H1 (cell line): Measurements from ENCODE around the gene SLC36A4. TPM values are rescaled to one million over a fixed set of nuclear protein-coding genes. Genes with fewer than 3 reads are reported as not detected.

Experiments
- CTCF ChIA-PET: fragments of 300-600 bp; sonication (Branson Sonifier 250); formaldehyde crosslinking; loops from one replicate; lab custom pipeline; 2021; ENCODE audit not compliant: partially characterized antibody; lab: Charles Lee
- POLR2A ChIA-PET: fragments of 300-600 bp; sonication (Branson Sonifier 250); formaldehyde crosslinking; loops from one replicate; lab custom pipeline; 2021; ENCODE audit warnings: inconsistent platforms; ENCODE audit not compliant: partially characterized antibody; lab: Charles Lee
- DNase-seq, 2 experiments: peaks; one replicate each; pipeline versions ENCODE4 v3.0.0 to v3.0.0-alpha.2; 2010 to 2022; ENCODE audit warnings: low spot score in 2 of 2, low read depth in 1 of 2, mixed read lengths in 1 of 2
- FAIRE-seq: peaks from 2 replicates; lab custom pipeline; 2011; peaks lifted over from hg19 to GRCh38; lab: Jason Lieb, UNC
- H2AFZ ChIP-seq: 2 replicates; pipeline ENCODE4 v1.8.1; 2012; ENCODE audit warnings: low read length, inconsistent platforms
- H2AK5ac ChIP-seq: 2 replicates; pipeline ENCODE4 v1.6.1; 2013; ENCODE audit warnings: low read depth, low read length
- H2BK120ac ChIP-seq: replicated peaks from 2 replicates; pipeline ENCODE3; 2013; ENCODE audit warnings: low read depth, low read length, inconsistent platforms
- H2BK12ac ChIP-seq: 2 replicates; pipeline ENCODE4 v1.6.1; 2013; ENCODE audit warnings: low read depth, low read length
- H2BK15ac ChIP-seq: 2 replicates; pipeline ENCODE4 v1.6.1; 2013; ENCODE audit warnings: low read length
- H2BK20ac ChIP-seq: 2 replicates; pipeline ENCODE4 v1.6.1; 2013; ENCODE audit warnings: low read length
- H2BK5ac ChIP-seq: 2 replicates; pipeline ENCODE4 v1.6.1; 2013; ENCODE audit warnings: low read depth, low read length
- H3K14ac ChIP-seq: 2 replicates; pipeline ENCODE4 v1.6.1; 2013; ENCODE audit warnings: inconsistent platforms; ENCODE audit not compliant: insufficient read length
- H3K18ac ChIP-seq: 2 replicates; pipeline ENCODE4 v1.6.1; 2013; ENCODE audit warnings: low read length; ENCODE audit errors: extremely low read depth
- H3K23ac ChIP-seq: 2 replicates; pipeline ENCODE4 v1.6.1; 2013; ENCODE audit warnings: inconsistent platforms; ENCODE audit not compliant: insufficient read length
- H3K23me2 ChIP-seq: 2 replicates; pipeline ENCODE4 v1.6.1; 2013; ENCODE audit warnings: low read depth, low read length
- H3K27ac ChIP-seq: 2 replicates; pipeline ENCODE4 v1.6.1; 2011; ENCODE audit warnings: low read depth, low read length, inconsistent platforms
- H3K27me3 ChIP-seq, 4 experiments: replicated peaks in 1 of 4; 1 replicate in 1 of 4; 2 replicates in 3 of 4; pipeline versions ENCODE4 v1.6.1 to v1.8.1; 2011 to 2013; ENCODE audit warnings: low read length in 3 of 4, mild to moderate bottlenecking in 3 of 4, inconsistent platforms in 2 of 4, mixed read lengths in 2 of 4, moderate library complexity in 1 of 4; ENCODE audit not compliant: control insufficient read depth in 3 of 4, insufficient read depth in 3 of 4; ENCODE audit errors: extremely low read depth in 1 of 4
- H3K36me3 ChIP-seq, 4 experiments: 2 replicates each; pipeline versions ENCODE4 v1.6.1 to v1.8.1; 2011 to 2013; ENCODE audit warnings: mild to moderate bottlenecking in 4 of 4, low read length in 3 of 4, moderate library complexity in 2 of 4, control low read depth in 1 of 4, inconsistent platforms in 1 of 4; ENCODE audit not compliant: insufficient read depth in 4 of 4, control insufficient read depth in 2 of 4
- H3K4ac ChIP-seq: replicated peaks from 2 replicates; pipeline ENCODE3; 2013; ENCODE audit warnings: low read length, low read depth, mixed read lengths, inconsistent platforms; ENCODE audit not compliant: insufficient read length
- H3K4me1 ChIP-seq, 4 experiments: replicated peaks in 1 of 4; 1 replicate in 1 of 4; 2 replicates in 3 of 4; pipeline versions ENCODE4 v1.6.1 to v1.8.1; 2011 to 2013; ENCODE audit warnings: low read length in 3 of 4, inconsistent platforms in 2 of 4, mixed read lengths in 1 of 4; ENCODE audit not compliant: insufficient read depth in 4 of 4, control insufficient read depth in 3 of 4
- H3K4me2 ChIP-seq, 2 experiments: 2 replicates each; pipeline versions ENCODE4 v1.6.1 to v1.8.1; 2011 to 2013; ENCODE audit warnings: low read depth in 2 of 2, low read length in 2 of 2, control low read depth in 1 of 2, inconsistent platforms in 1 of 2, mild to moderate bottlenecking in 1 of 2; ENCODE audit not compliant: insufficient read depth in 1 of 2
- H3K4me3 ChIP-seq, 4 experiments: fragments of 200-600, 300-600 bp in 1 of 4; sonication (generic), shearing (Covaris generic), sonication (Bioruptor Twin) in 1 of 4; 2 replicates each; pipeline versions ENCODE4 v1.5.1 to v1.8.1; 2011 to 2016; ENCODE audit warnings: low read length in 4 of 4, low read depth in 3 of 4, control low read depth in 2 of 4, inconsistent platforms in 2 of 4, mild to moderate bottlenecking in 2 of 4, mixed read lengths in 1 of 4, moderate library complexity in 1 of 4; ENCODE audit not compliant: insufficient read depth in 2 of 4; ENCODE audit errors: extremely low read depth in 1 of 4
- H3K56ac ChIP-seq: replicated peaks from 2 replicates; pipeline ENCODE3; 2013; ENCODE audit warnings: low read depth, mild to moderate bottlenecking, mixed read lengths, low read length, inconsistent platforms; ENCODE audit not compliant: insufficient read length
- H3K79me1 ChIP-seq: 2 replicates; pipeline ENCODE4 v1.6.1; 2013; ENCODE audit warnings: low read depth, low read length, control low read depth
- H3K79me2 ChIP-seq, 2 experiments: 2 replicates each; pipeline versions ENCODE4 v1.6.1 to v1.8.1; 2012 to 2013; ENCODE audit warnings: low read length in 2 of 2, mild to moderate bottlenecking in 2 of 2, inconsistent platforms in 1 of 2; ENCODE audit not compliant: insufficient read depth in 2 of 2, control insufficient read depth in 1 of 2
- H3K9ac ChIP-seq, 4 experiments: replicated peaks in 1 of 4; 1 replicate in 1 of 4; 2 replicates in 3 of 4; pipeline versions ENCODE4 v1.6.1 to v1.8.1; 2011 to 2013; ENCODE audit warnings: low read depth in 3 of 4, low read length in 3 of 4, control low read depth in 2 of 4, mild to moderate bottlenecking in 2 of 4, moderate library complexity in 2 of 4, inconsistent platforms in 1 of 4; ENCODE audit errors: extremely low read depth in 1 of 4
- H3K9me3 ChIP-seq, 2 experiments: 2 replicates each; pipeline versions ENCODE4 v1.6.1 to v1.8.1; 2012 to 2013; ENCODE audit warnings: mild to moderate bottlenecking in 2 of 2, moderate library complexity in 2 of 2, control low read depth in 1 of 2, inconsistent platforms in 1 of 2, low read depth in 1 of 2, low read length in 1 of 2, mixed read lengths in 1 of 2; ENCODE audit not compliant: insufficient read depth in 2 of 2
- H4K20me1 ChIP-seq, 2 experiments: replicated peaks in 1 of 2; 2 replicates each; pipeline versions ENCODE3 to v1.8.1; 2011 to 2013; ENCODE audit warnings: inconsistent platforms in 2 of 2, low read length in 2 of 2, mild to moderate bottlenecking in 1 of 2; ENCODE audit not compliant: insufficient read depth in 2 of 2, control insufficient read depth in 1 of 2
- H4K5ac ChIP-seq: 2 replicates; pipeline ENCODE4 v1.6.1; 2013; ENCODE audit warnings: low read length, low read depth, mixed read lengths, inconsistent platforms; ENCODE audit not compliant: insufficient read length
- H4K8ac ChIP-seq: 2 replicates; pipeline ENCODE4 v1.8.0; 2013; ENCODE audit warnings: mild to moderate bottlenecking, moderate library complexity, low read length, inconsistent platforms; ENCODE audit not compliant: insufficient read depth; ENCODE audit errors: extremely low read depth
- H4K91ac ChIP-seq: replicated peaks from 2 replicates; pipeline ENCODE3; 2013; ENCODE audit warnings: low read length, mixed read lengths, inconsistent platforms; ENCODE audit not compliant: insufficient read length
- ATF2 ChIP-seq: IDR thresholded peaks from 2 replicates; pipeline ENCODE4 v1.6.1; 2012; ENCODE audit warnings: low read length, inconsistent platforms
- BACH1 ChIP-seq: IDR thresholded peaks from 2 replicates; pipeline ENCODE4 v1.6.1; 2012; ENCODE audit warnings: low read length, improper control_type of control experiment
- CHD1 ChIP-seq: IDR thresholded peaks from 2 replicates; pipeline ENCODE4 v1.6.1; 2012; ENCODE audit warnings: low read depth, low read length, improper control_type of control experiment
- CREB1 ChIP-seq: IDR thresholded peaks from 2 replicates; pipeline ENCODE4 v1.6.1; 2012; ENCODE audit warnings: inconsistent platforms
- JUND ChIP-seq: IDR thresholded peaks from 2 replicates; pipeline ENCODE4 v1.6.1; 2011; ENCODE audit warnings: mild to moderate bottlenecking, improper control_type of control experiment, low read length
- POLR2A ChIP-seq, 2 experiments: IDR thresholded peaks; 1 replicate in 1 of 2; 2 replicates in 1 of 2; pipeline ENCODE4 v1.6.1; 2011; ENCODE audit warnings: low read depth in 2 of 2, low read length in 2 of 2, mild to moderate bottlenecking in 2 of 2; ENCODE audit errors: control extremely low read depth in 1 of 2
- SIN3A ChIP-seq, 2 experiments: IDR thresholded peaks in 1 of 2; conservative IDR thresholded peaks in 1 of 2; 2 replicates each; pipeline ENCODE4 v1.6.1; 2011 to 2012; ENCODE audit warnings: low read length in 2 of 2, improper control_type of control experiment in 1 of 2, low read depth in 1 of 2, mild to moderate bottlenecking in 1 of 2
- SIX5 ChIP-seq: IDR thresholded peaks from 2 replicates; pipeline ENCODE4 v1.6.1; 2011; ENCODE audit warnings: mild to moderate bottlenecking, low read depth, low read length
- SP1 ChIP-seq: IDR thresholded peaks from 2 replicates; pipeline ENCODE4 v1.6.1; 2011; ENCODE audit warnings: low read depth, low read length
- SRF ChIP-seq: IDR thresholded peaks from 2 replicates; pipeline ENCODE4 v1.6.1; 2011; ENCODE audit warnings: mild to moderate bottlenecking, low read depth, low read length, moderate library complexity
- TAF7 ChIP-seq: optimal IDR thresholded peaks from 2 replicates; pipeline ENCODE3; 2011; ENCODE audit warnings: low read depth, mild to moderate bottlenecking, inconsistent platforms, low read length, moderate library complexity, borderline replicate concordance
- TEAD4 ChIP-seq: IDR thresholded peaks from 2 replicates; pipeline ENCODE4 v1.6.1; 2012; ENCODE audit warnings: low read depth, low read length, inconsistent platforms, mixed read lengths
- YY1 ChIP-seq: IDR thresholded peaks from 2 replicates; pipeline ENCODE4 v1.6.1; 2011; ENCODE audit warnings: low read depth, mild to moderate bottlenecking, low read length
- ZNF274 ChIP-seq: IDR thresholded peaks from 2 replicates; pipeline ENCODE4 v1.7.0; 2012; ENCODE audit warnings: low read length, borderline replicate concordance; ENCODE audit errors: extremely low read depth
- WGBS, 2 experiments: shearing (Covaris generic) in 1 of 2; methylation state at CpG; one replicate each; pipeline versions ENCODE4 v1.1.6 to v1.1.7; 2013 to 2015; ENCODE audit warnings: low lambda C conversion rate in 2 of 2, mixed read lengths in 2 of 2, inconsistent platforms in 1 of 2, low coverage in 1 of 2, missing lambda C conversion rate in 1 of 2; ENCODE audit not compliant: insufficient replicate concordance in 2 of 2, insufficient coverage in 1 of 2, insufficient read length in 1 of 2; ENCODE audit errors: extremely low coverage in 1 of 2, missing lambda C conversion rate in 1 of 2; 5-methylcytosine and 5-hydroxymethylcytosine counted together
- polyA plus RNA-seq, 7 experiments: library from polyadenylated mRNA; depleted of rRNA in 3 of 7; stranded (reverse) in 5 of 7; unstranded in 2 of 7; fragments of >200 nt in 5 of 7; fragments of 200-250 nt in 2 of 7; gene quantifications; 1 replicate in 5 of 7; 2 replicates in 1 of 7; 4 replicates in 1 of 7; pipeline versions ENCODE4 v1.2.1 to v1.2.3, GENCODE V29; 2011 to 2013; ENCODE audit warnings: missing spikeins in 2 of 7, mixed read lengths in 2 of 7
- total RNA-seq: library from RNA; stranded (reverse); fragmentation: NEBNext Ultra II Directional; extraction: Animal tissue kit (Norgen Biotek cat#: 25700); gene quantifications from 2 replicates; pipeline ENCODE4 v1.2.1, GENCODE V29; 2021

Gene SLC36A4
- total and polyA plus RNA-seq, 2 of the 8 experiments (the other 6 are each of a cell fraction or from before 2014, with no cell fraction given) = 10.2 to 22.7 TPM

GRCh38 chr11:93123351-93123898 is 74.4 kb downstream of the SLC36A4 start:
- Histone ChIP-seq H3K23ac (no peak overlapping the region), H3K4me2 (no peak overlapping the region), H2BK120ac (no peak overlapping the region), H3K27ac (no peak overlapping the region), H2BK20ac (no peak overlapping the region), H2BK12ac (no peak overlapping the region), H3K79me2 (no peaks in the 10 kb centered on the region), H3K18ac (no peak overlapping the region), H2AFZ (no peak overlapping the region), H2BK5ac (no peak overlapping the region), H3K4me3 (no peak overlapping the region), H3K9me3 (no peaks in the 10 kb centered on the region), H3K4me1 (peaks cover 0 to 4% (median 0%) of the 10 kb centered on the region in 4 experiments; a peak in 2 of 7 replicates), H3K23me2 (no peaks in the 10 kb centered on the region), H2AK5ac (no peak overlapping the region), H3K14ac (peak overlapping the region; percentile 70), H3K4ac (no peak overlapping the region), H3K9ac (no peak overlapping the region), H4K8ac (no peak overlapping the region), H3K27me3 (no peaks in the 10 kb centered on the region), H3K36me3 (no peaks in the 10 kb centered on the region), H4K5ac (no peak overlapping the region), H3K79me1 (no peaks in the 10 kb centered on the region), H4K20me1 (no peaks in the 10 kb centered on the region), H2BK15ac (no peak overlapping the region), H4K91ac (no peak overlapping the region), H3K56ac (no peak overlapping the region)
- ChIA-PET CTCF (interaction anchor here (1.2 kb wide), 1 partner anchor 9 kb away, joined by 6 read pairs; no protein-coding TSS in a partner anchor), POLR2A (no interaction called here)
- DNase-seq (no peak), FAIRE-seq (no peak)
- WGBS, 2 experiments = 93% methylated on average over 4 of the region's 4 CpGs; no CpG with 5 or more reads in 1 of the 2 experiments
- TF ChIP-seq SRF = no peak
- TF ChIP-seq SIX5 = no peak
- no peak for TF ChIP-seq SP1
- TF ChIP-seq CHD1 = no peak
- TF ChIP-seq ATF2 = no peak
- TF ChIP-seq JUND = no peak
- TF ChIP-seq CREB1 = no peak
- TF ChIP-seq SIN3A (conservative IDR thresholded peaks at IDR 0.05 in 1 of 2, IDR thresholded peaks at IDR 0.05 in 1 of 2; ENCODE audit: low read depth in 1 of 2, low read length in 2 of 2) = no peak
- TF ChIP-seq ZNF274 = no peak
- TF ChIP-seq YY1 = no peak
- no peak for TF ChIP-seq POLR2A (IDR thresholded peaks at IDR 0.05; ENCODE audit: control extremely low read depth in 1 of 2, low read depth in 2 of 2, low read length in 2 of 2)
- TF ChIP-seq BACH1 = no peak
- TF ChIP-seq TAF7 = no peak
- TF ChIP-seq TEAD4 = no peak
